BE2C (cell line): ENCODE results near the gene GMEB2.

Experiments used
- DNase-seq: peaks from one replicate; pipeline ENCODE4 v3.0.0-alpha.2; 2020
- H3K27me3 ChIP-seq: fragments of 250-450 bp; sonication (Bioruptor Pico); 2 replicates; pipeline ENCODE4 v1.5.1; 2020; ENCODE audit warnings: mild to moderate bottlenecking
- H3K36me3 ChIP-seq: fragments of 250-450 bp; sonication (Bioruptor Pico); 2 replicates; pipeline ENCODE4 v1.5.1; 2020; ENCODE audit warnings: mild to moderate bottlenecking
- H3K4me1 ChIP-seq: fragments of 250-450 bp; sonication (Bioruptor Pico); 2 replicates; pipeline ENCODE4 v1.5.1; 2020
- H3K4me3 ChIP-seq: 2 replicates; pipeline ENCODE4 v1.5.1; 2011; ENCODE audit warnings: low read depth, low read length
- H3K9me3 ChIP-seq: fragments of 250-450 bp; sonication (Bioruptor Pico); 2 replicates; pipeline ENCODE4 v1.5.1; 2020
- TF ChIP-seq, protein P1 (sequence below): IDR thresholded peaks from 2 replicates; pipeline ENCODE4 v1.5.1; 2012; ENCODE audit warnings: mild to moderate bottlenecking, low read depth, low read length

GMEB2 gene

DNA sequence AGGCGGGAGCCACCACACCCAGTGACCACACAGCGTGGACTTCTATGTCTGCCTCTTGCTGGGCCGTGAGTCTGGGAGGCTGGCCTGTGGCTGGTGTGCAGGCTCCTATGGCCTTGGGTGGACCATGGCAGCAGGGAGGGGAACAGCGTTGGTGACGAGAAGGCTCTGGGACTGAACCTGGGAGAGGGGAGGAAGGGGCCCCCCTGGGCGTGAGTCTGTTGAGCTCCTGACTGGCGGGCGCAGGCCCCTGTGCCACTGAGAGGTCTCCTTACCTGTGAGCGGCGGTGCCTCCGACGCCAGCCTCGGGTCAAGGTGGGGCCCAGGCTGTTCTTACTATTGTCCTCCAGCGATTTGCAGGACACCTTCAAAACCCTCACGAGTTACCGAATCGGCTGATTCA lies 40.1 kb downstream of the GMEB2 start:
- Histone ChIP-seq H3K9me3 (no peaks in the 10 kb centered on the region), H3K4me3 (no peak overlapping the region), H3K36me3 (peaks cover 18% of the 10 kb centered on the region), H3K4me1 (no peaks in the 10 kb centered on the region; the same call in 1 of the 2 replicates), H3K27me3 (no peaks in the 10 kb centered on the region)
- DNase-seq: no peak
- TF ChIP-seq, protein P1, sequence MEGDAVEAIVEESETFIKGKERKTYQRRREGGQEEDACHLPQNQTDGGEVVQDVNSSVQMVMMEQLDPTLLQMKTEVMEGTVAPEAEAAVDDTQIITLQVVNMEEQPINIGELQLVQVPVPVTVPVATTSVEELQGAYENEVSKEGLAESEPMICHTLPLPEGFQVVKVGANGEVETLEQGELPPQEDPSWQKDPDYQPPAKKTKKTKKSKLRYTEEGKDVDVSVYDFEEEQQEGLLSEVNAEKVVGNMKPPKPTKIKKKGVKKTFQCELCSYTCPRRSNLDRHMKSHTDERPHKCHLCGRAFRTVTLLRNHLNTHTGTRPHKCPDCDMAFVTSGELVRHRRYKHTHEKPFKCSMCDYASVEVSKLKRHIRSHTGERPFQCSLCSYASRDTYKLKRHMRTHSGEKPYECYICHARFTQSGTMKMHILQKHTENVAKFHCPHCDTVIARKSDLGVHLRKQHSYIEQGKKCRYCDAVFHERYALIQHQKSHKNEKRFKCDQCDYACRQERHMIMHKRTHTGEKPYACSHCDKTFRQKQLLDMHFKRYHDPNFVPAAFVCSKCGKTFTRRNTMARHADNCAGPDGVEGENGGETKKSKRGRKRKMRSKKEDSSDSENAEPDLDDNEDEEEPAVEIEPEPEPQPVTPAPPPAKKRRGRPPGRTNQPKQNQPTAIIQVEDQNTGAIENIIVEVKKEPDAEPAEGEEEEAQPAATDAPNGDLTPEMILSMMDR: no peak

DNA sequence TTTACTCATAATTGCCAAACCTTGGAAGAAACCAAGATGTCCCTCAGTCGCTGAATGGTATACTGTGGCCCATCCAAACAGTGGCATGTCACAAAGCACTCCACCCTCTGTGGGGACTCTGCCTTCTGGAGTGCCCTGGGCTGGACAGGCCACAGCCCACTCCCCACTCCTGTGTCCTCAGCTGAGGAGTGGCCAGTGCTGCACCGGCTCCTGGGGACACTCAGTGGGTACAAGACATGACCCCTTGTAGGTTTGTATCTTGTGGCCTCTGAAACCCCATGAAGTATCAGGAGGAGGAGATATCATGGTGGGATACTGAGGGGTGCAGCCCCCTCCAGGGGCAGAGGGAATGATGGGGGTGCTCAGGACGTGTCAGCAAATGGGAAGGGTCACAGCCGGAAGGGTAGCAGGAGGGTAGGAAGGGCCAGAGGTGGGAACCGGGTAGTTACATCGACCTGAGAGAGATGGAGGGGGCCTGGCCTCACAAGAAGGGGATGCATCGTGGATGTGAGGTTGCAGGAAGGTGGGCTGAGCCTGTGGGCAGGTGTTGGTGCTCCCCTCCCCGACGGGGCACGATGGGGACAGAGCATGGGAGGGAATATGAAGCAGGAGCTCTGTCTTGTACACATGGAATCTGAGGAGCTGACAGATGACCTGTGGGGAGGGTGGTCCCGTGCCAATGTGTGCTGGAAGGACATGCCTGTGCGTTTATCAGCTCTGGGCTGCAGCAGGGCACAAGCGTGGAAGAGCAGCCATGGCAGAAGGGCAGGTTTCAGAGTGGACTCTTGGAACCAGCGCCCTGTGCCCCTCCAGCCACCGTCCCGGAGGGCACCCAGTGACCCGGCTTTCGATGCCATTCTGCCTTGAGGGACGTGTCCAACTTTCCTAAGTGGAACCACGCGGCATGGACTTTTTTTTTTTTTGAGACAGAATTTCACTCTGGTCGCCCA lies 41.0 kb downstream of the GMEB2 start:
- no peaks in the 10 kb centered on the region for H3K9me3 ChIP-seq
- H3K4me3 ChIP-seq: no peak overlapping the region
- TF ChIP-seq, protein P1: no peak
- peaks cover 14% of the 10 kb centered on the region for H3K36me3 ChIP-seq
- no peak for DNase-seq
- peaks cover 3% of the 10 kb centered on the region; the same call in 1 of the 2 replicates for H3K4me1 ChIP-seq
- no peaks in the 10 kb centered on the region for H3K27me3 ChIP-seq

DNA sequence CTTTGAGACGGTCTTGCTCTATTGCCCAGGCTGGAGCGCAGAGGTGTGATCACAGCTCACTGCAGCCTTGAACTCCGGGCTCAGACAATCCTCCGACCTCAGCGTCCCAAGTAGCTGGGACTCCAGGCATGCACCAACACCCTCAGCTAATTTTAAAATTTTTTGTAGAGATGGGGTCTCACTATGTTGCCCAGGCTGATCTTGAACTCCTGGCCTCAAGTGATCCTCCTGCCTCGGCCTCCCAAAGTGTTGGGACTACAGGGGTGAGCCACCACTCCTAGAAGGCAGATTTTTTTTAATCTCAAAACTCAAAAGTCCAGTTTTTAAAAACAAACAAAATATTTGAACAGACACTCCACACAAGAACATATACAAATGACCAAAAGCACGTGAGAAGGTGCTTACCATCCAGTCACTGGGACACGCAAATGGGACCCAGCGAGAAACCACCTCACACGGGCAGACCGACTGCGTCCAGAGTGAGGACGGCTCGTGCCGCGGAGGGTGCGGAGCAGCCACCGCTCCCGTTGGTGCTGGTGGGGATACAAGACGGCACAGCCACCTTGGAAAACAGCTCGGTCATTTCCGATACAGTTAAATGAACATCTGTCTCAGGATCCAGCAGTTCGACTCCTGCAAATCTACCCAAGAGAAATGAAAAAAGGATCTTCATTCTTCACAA lies 44.4 kb downstream of the GMEB2 start:
- no peaks in the 10 kb centered on the region for H3K27me3 ChIP-seq
- H3K9me3 ChIP-seq: no peaks in the 10 kb centered on the region
- no peak overlapping the region for H3K4me3 ChIP-seq
- H3K4me1 ChIP-seq: peaks cover 5% of the 10 kb centered on the region
- H3K36me3 ChIP-seq: no peaks in the 10 kb centered on the region; the same call in 1 of the 2 replicates
- no peak for DNase-seq
- TF ChIP-seq, protein P1: no peak

DNA sequence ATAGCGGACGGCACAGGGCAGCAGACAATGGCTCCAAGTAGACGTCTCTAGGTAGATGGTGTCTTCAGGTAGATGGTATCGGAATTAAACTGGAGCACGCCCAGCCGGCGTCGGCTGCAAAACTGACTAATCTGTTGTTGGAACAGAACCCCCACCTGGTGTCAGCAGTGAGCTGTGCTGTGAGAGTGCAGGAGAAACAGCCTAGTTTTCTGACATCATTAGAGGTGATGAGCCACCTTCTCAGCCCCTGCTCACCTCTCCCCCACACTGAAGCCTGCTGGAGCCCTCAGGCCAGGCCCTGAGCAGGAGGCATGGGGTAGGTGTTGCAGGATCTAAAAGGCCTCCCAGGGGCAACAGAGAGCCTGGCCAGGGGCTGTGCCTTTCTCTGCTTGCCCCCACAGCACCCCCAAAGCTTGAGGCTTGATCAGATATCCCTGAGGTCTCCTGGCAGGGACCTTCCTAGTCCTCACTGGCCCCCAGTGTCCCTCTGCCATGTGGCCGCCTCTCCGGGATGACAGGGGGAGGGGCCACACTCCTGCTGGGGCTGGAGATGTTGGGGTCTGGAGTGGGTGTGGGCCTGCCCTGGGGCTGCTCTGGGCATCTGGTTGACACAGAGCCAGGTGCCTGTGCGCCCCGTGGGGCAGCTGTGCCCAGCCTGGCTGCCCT lies 46.0 kb downstream of the GMEB2 start:
- H3K36me3 ChIP-seq: no peaks in the 10 kb centered on the region
- DNase-seq: peak; percentile 52
- TF ChIP-seq, protein P1: peak; percentile 56
- no peak overlapping the region for H3K4me3 ChIP-seq
- no peaks in the 10 kb centered on the region for H3K9me3 ChIP-seq
- H3K27me3 ChIP-seq: no peaks in the 10 kb centered on the region
- H3K4me1 ChIP-seq: peaks cover 12% of the 10 kb centered on the region

GRCh38 chr20:63579017-63579694 lies 47.7 kb downstream of the GMEB2 start:
- TF ChIP-seq, protein P1: no peak
- Histone ChIP-seq H3K4me1 (peaks cover 12% of the 10 kb centered on the region), H3K4me3 (no peak overlapping the region), H3K27me3 (no peaks in the 10 kb centered on the region), H3K36me3 (no peaks in the 10 kb centered on the region), H3K9me3 (no peaks in the 10 kb centered on the region)
- no peak for DNase-seq
